Epithelial cell of esophagus (primary cell): ENCODE results near the gene DENND5A.
"Not testable (repeated sequence)": the region's sequence is repeated elsewhere in the genome, so short reads cannot be mapped to it uniquely, and the experiment has no call there.

Experiments
- DNase-seq: peaks from one replicate; pipeline ENCODE4 v3.0.0; 2010; ENCODE audit warnings: low read depth
- H3K4me3 ChIP-seq: 2 replicates; pipeline ENCODE4 v1.5.1; 2011; ENCODE audit warnings: mild to moderate bottlenecking, low read length, control low read depth
- TF ChIP-seq, protein P1 (sequence below): IDR thresholded peaks from 2 replicates; pipeline ENCODE4 v1.5.1; 2011; ENCODE audit warnings: low read depth, mild to moderate bottlenecking, low read length, control low read depth, inconsistent platforms; ENCODE audit not compliant: insufficient read depth; ENCODE audit errors: missing control alignments

The DENND5A gene

DNA sequence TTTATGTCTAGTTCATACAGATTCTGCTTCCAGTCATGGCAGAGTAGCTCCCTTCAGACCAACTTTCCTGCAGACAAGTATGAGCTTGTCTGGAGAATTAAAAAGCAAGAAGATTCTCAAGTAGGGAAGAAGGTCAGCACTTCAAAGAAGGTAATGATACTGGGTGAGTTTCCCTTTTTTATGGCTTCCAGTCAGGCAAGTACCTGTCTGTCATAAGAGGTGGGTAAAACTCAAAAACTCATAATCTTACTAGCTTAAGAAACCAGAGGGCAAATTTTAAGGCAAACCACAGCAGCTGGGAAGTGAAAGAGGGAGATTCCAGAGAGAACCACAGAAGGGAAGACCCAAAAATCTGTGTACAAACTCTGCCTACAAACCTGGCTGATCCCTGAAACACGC, 54.2 kb downstream of the DENND5A start:
- H3K4me3 ChIP-seq = no peak overlapping the region
- DNase-seq = peak; percentile 73
- TF ChIP-seq, protein P1, sequence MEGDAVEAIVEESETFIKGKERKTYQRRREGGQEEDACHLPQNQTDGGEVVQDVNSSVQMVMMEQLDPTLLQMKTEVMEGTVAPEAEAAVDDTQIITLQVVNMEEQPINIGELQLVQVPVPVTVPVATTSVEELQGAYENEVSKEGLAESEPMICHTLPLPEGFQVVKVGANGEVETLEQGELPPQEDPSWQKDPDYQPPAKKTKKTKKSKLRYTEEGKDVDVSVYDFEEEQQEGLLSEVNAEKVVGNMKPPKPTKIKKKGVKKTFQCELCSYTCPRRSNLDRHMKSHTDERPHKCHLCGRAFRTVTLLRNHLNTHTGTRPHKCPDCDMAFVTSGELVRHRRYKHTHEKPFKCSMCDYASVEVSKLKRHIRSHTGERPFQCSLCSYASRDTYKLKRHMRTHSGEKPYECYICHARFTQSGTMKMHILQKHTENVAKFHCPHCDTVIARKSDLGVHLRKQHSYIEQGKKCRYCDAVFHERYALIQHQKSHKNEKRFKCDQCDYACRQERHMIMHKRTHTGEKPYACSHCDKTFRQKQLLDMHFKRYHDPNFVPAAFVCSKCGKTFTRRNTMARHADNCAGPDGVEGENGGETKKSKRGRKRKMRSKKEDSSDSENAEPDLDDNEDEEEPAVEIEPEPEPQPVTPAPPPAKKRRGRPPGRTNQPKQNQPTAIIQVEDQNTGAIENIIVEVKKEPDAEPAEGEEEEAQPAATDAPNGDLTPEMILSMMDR = no peak

DNA sequence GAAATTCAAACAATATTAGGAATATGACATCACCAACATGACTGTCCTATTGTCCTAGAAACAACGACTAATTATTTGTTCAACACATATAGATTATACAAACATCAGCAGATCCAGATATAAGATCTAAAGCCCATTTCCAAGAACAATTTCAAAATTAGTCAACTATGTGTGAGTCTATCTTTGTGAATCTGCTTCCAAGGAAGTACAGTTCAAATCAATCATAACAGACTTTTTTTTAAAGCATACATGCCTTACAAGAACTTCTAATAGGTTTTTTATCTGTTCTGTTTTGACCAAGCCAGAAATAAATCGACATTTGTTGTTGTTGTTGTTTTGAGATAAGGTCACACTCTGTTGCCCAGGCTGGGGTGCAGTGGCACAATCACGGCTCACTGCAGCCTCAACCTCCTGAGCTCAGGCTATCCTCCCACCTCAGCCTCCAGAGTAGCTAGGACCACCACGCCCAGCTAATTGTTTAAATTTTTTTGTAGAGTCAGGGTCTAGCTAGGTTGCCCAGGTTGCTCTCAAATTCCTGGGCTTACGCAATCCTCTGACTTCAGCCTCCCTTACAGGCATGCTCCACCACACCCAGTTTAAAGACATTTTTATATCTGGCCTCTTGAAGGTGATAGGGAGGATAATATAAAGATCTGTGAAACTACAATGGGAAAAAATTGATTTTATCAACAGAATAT, 54.8 kb downstream of the DENND5A start:
- no peak overlapping the region for H3K4me3 ChIP-seq

DNA sequence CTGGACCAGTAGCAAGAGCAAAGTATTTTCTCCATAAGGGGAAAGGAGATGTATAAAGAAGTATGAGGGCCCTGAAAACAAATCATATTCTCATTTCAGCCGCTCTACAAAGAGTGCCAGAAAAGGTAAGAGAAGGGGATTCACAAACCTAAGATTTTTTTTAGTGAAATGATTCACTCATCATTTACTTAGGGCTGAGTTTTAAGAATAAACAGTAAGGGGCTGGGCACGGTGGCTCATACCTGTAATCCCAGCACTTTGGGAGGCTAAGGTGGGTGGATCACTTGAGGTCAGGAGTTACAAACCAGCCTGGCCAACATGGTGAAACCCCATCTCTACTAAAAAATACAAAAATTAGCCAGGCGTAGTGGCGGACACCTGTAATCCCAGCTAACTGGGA, 55.5 kb downstream of the DENND5A start:
- not testable (repeated sequence) for DNase-seq, H3K4me3 ChIP-seq

More for the DNA sequence above, 54.8 kb downstream of the DENND5A start:
- TF ChIP-seq, protein P1 = no peak
- DNase-seq = no peak

DNA sequence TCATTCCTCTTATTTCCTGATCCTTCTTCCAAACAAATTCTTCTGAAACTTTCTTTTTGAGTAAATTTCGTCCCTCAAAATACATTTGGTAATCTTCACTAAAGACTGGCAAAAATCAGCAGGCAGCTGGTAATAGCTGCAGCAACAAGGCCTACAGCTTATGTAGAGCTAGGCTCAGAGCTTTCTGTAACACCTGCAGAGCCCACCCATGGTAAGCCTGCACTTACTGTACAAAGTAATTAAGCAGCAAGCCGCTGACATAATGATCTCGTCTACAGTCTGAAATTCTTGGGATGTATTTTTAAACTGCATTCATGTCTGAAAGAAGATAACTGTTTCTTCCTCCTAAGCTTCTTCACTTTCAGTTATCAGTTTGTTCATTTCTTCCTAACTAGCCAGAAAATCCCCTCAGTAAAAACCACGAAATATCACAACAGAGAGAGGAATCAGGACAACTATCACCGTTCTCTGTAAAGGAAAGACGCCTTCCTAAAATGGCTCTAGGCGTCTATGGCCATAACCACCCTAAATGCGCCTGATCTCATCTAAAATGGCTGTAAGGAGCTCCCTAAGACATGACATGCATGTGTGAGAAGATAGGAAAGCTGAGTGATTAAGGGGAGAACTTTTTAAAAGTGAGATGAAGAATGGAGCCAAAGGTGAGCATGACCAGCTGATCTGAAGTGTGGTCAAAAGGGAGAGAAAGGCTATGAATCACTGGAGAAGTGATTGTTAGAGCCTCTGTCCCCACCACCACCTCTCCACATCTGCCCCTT, 56.2 kb downstream of the DENND5A start:
- TF ChIP-seq, protein P1 = no peak
- no peak for DNase-seq

DNA sequence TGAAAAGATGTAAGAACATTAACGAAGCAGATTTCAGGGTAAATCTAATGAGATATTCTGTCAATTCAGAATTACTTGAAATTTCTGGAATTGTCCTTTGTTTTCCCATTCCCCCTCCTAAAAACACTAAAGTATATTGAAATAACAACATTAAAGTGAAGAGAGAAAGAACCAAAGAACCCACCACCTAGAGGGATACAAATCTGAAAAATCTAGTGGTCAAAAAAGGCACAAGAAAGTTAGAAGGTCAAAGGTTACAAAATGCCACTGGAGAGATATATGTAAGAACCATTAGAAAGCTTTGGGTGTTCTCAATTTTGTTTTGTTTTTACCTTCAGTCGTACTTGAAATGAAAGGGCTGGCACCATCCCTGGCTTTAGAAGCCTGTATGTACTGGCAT, 57.9 kb downstream of the DENND5A start:
- DNase-seq = no peak
- TF ChIP-seq, protein P1 = no peak

More for the DNA sequence above, 56.2 kb downstream of the DENND5A start:
- no peak overlapping the region for H3K4me3 ChIP-seq

DNA sequence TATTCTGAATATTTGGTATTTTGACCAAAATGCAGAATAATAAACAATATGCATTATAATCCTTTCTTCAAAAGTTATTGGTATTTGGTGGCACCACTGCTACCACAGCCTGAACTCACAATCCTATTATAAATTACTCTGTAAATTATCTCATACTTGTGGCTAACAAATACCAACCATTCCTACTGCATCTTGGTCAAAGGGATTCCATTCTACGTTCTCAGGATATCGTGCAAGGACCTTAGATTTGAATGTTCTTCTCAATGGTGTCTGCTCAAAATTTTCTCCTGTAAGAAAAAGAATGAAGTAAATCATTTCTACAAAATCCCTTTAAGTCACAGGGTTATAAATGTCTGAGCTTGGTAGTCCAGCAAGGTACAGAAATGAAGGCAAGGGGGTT, 58.7 kb downstream of the DENND5A start:
- TF ChIP-seq, protein P1 = no peak
- H3K4me3 ChIP-seq = no peak overlapping the region
- no peak for DNase-seq

More for the DNA sequence above, 57.9 kb downstream of the DENND5A start:
- H3K4me3 ChIP-seq = no peak overlapping the region

DNA sequence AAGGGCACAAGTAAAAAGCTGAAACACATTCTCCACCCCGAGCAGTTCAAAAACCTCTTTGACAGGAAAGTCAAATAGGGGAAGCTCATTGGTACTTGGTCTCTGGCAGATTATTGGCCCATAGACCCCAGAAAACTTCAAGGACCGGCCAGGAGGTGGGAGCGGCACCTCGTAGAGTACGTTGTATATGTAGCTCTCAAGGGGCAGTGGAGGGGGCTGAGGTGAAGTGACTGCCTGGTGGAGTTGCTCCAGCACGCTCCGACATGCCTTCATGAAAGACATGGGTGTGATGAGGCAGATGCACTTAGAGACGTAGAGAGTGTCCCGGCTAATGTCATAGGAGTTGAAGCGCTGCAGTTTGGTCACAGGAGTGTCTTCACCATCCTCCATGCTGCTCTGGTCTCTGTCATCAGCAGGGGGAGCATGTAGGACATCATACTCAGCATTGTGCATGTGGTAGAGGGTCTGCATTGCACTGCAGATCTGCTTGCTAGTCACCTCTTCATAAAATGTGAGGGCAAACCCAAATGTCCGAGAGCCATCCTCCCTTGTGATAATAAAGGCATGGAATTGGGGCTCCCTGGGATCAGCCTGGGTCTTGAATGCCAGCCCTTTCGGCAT, 61.3 kb downstream of the DENND5A start:
- DNase-seq = no peak
- H3K4me3 ChIP-seq = no peak overlapping the region
- TF ChIP-seq, protein P1 = no peak
